22Rv1 (cell line): ENCODE data around the gene OR4X1.
"Not testable (repeated sequence)": the region's sequence is repeated elsewhere in the genome, so short reads cannot be mapped to it uniquely, and the experiment has no call there.

Experiments
- ZFX ChIP-seq: fragments of 450-650 bp; IDR thresholded peaks from 2 replicates; pipeline ENCODE4 v1.6.1; 2017; ENCODE audit warnings: antibody characterized with exemption, borderline replicate concordance
- TF ChIP-seq, protein P1 (sequence below): fragments of 450-650 bp; IDR thresholded peaks from 2 replicates; pipeline ENCODE4 v1.5.1; 2017; ENCODE audit warnings: mild to moderate bottlenecking

- TF ChIP-seq, protein P1, sequence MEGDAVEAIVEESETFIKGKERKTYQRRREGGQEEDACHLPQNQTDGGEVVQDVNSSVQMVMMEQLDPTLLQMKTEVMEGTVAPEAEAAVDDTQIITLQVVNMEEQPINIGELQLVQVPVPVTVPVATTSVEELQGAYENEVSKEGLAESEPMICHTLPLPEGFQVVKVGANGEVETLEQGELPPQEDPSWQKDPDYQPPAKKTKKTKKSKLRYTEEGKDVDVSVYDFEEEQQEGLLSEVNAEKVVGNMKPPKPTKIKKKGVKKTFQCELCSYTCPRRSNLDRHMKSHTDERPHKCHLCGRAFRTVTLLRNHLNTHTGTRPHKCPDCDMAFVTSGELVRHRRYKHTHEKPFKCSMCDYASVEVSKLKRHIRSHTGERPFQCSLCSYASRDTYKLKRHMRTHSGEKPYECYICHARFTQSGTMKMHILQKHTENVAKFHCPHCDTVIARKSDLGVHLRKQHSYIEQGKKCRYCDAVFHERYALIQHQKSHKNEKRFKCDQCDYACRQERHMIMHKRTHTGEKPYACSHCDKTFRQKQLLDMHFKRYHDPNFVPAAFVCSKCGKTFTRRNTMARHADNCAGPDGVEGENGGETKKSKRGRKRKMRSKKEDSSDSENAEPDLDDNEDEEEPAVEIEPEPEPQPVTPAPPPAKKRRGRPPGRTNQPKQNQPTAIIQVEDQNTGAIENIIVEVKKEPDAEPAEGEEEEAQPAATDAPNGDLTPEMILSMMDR: not testable (repeated sequence)
- not testable (repeated sequence) for TF ChIP-seq ZFX
These were observed 33.6 kb upstream of the OR4X1 start for GRCh38 chr11:48230057-48230456.
